Stimulated activated CD4-positive, alpha-beta T cell treated with anti-CD3 and anti-CD28 coated beads, Interleukin-15, amount 100 ng/mL, for 48 hours (primary cell): Measurements from ENCODE around the gene SLC22A23.

Experiments
- DNase-seq, 2 donors: peaks; one replicate each; pipeline ENCODE4 v3.0.0-alpha.2; 2020; ENCODE audit warnings: low read depth in 2 of 2

Gene SLC22A23

DNA sequence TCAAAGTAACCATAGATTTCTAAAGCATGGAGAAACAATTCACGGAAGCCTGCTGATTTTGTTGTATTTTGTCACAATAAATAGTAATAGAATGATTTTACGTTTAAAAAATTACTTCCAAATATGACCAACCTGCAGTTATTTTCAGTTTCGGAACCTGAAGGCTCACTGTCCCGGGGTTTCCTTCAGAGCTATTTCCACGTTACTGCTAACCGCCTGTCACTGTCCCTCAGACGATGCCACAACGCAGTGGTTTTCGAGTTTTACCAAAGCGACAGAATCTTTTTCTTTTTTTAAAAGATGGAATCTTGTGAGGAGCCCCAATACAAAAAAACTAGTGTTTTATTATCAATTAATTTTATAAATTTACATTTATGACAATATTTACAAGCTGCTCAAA, 157.6 kb downstream of the SLC22A23 start:
- no peak for DNase-seq

DNA sequence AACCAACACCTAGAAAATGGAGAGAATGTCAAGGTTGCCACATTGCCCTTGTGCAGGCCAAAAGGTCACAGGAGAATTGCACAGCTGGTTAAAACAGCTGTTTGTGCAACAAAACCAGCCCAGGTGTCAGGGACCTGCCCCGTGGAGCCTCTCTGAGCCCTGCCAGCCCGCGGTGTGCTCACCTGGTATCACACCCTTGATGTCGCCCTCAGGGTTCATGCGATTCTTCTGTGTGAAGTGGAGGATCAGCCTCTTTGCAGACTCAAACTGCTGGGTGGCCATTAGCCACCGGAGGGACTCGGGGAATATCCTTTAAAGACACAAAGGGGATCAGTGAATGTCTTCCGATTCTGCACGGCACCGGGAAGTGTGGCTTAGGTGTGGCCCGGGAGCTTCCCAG, 158.9 kb downstream of the SLC22A23 start:
- DNase-seq = no peak

GRCh38 chr6:3297006-3297405, 159.8 kb downstream of the SLC22A23 start:
- no peak for DNase-seq

DNA sequence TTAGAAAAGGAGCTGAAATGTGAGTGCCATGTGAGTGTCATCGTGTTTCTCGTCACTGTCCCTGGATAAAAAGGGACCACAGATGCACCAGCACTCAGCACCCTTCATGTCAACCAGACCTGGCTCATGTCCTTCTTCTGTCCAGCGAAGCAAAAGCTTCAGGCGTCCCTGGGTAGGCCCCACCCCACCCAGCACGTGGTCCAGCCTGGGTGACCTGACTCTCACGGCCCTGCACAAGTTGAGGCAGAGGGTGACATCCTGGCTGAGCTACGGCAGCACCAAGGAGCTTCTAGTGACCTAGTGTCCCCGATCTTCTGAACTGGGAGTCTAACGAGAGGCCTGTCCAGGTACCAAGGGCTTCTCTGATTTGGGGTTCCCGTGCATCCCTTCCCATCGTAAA, 160.3 kb downstream of the SLC22A23 start:
- no peak for DNase-seq

- DNase-seq = no peak
These were observed 160.8 kb downstream of the SLC22A23 start for GRCh38 chr6:3296078-3296477.

- no peak for DNase-seq
These were observed 161.7 kb downstream of the SLC22A23 start for GRCh38 chr6:3294921-3295871.

DNA sequence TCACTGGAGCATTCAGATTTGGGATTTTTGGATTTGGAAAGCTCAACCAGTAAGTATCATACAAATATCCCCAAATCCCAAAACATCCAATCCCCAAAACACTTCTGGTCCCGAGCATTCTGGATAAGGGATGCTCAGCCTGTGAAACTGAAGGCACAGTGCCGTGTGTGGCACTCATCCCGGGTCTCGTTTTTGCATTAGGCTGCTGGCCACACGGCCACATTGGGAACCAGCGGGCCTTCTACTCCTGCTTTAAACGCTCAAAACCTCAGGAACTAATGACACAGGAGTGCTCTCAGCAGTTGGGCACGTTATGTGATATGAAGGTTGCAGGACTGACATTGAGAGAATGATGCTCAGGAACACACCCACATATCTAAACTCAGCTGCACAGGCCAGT, 162.5 kb downstream of the SLC22A23 start:
- no peak for DNase-seq

GRCh38 chr6:3293271-3294155, 163.3 kb downstream of the SLC22A23 start:
- DNase-seq = no peak

DNA sequence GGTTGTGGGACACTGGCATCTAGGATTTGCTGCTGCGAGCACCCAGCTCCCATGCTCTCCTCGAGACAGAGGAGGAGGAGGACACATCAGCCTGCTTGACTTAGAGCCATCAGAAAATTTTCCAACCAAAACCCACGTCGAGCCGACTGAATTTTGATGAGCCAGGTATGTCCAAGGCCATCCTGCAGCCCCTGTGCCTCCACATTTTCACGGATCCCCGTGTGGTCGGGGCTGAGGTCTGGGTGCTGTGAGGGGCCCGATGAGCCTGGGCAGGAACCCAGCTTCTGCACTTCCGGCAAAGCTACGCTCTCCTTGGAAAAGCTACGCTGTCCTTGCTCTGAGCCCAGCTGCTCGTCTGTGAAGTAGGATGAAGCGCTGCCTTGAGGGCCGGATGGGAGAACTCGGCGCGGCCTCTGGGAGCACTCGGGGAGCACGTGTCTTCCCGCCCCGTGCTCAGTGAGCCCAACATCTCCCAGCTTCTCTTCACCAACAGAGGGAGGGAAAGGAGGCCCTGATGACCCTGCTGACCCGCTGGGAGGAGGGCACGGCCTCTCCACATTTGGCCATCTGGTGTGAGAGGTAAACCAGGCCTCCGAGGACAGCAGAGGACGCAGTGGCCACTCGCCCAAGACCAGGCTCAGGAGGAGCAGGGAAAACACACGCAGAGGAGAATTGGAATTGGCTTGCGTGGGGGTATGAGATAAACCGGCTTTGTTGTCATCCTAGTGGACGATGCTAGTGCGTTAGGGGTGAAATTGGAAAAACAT, 164.2 kb downstream of the SLC22A23 start:
- no peak for DNase-seq

- no peak for DNase-seq
These were observed 164.9 kb downstream of the SLC22A23 start for GRCh38 chr6:3291987-3292386.

GRCh38 chr6:3291346-3291745, 165.5 kb downstream of the SLC22A23 start:
- no peak for DNase-seq

DNA sequence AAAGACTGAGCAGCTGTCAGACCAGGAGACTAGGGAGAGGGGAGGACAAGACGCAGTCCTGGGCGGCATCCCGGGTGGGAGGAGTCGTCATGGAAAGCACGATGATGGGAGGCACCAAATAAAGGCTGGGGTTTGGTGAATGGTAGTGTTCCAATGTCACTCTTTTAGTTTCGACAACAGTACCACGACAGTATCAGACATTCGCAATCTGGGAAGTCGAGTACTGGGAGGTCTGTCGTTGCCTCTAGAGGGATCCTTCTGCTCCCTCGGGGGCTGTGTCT, 166.0 kb downstream of the SLC22A23 start:
- DNase-seq = no peak

DNA sequence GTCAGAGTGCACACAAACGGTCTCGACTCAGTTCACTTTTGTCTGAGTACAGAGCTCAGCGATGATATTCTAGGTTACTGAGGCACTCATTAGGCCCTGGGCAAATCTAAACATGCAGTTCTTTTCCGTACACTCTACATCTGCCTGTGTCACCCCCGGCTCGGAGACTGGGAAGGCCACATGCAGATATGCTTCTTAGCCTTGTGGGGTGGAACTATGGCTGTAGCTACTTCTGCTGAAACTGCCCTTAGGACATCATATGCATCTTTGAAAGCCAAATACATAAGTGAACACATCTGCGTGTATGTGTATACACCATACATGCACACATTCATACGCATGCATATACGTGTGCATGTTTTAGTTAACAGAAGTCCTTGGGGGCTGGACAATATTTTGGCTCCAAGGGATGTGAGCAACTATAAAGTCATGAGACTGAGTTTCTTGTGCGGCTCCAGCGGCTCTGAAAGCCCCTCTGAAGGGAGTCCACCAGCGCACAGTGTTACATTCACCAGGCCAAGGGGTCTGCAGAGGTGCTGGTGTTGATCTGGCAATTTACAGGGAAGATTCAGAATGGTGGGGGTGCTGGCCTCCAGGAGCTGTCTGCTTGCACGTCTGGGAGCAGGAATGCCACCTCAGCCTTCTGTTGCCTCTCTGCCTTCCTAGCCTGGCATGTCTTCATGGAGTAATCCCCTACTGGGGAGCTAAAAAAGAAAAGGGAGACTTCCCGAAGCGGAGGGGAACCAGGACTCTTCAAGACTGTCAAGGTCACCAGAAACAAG, 166.5 kb downstream of the SLC22A23 start:
- no peak for DNase-seq

GRCh38 chr6:3289664-3290055, 167.2 kb downstream of the SLC22A23 start:
- no peak for DNase-seq

GRCh38 chr6:3288711-3289663, 167.9 kb downstream of the SLC22A23 start:
- no peak for DNase-seq

DNA sequence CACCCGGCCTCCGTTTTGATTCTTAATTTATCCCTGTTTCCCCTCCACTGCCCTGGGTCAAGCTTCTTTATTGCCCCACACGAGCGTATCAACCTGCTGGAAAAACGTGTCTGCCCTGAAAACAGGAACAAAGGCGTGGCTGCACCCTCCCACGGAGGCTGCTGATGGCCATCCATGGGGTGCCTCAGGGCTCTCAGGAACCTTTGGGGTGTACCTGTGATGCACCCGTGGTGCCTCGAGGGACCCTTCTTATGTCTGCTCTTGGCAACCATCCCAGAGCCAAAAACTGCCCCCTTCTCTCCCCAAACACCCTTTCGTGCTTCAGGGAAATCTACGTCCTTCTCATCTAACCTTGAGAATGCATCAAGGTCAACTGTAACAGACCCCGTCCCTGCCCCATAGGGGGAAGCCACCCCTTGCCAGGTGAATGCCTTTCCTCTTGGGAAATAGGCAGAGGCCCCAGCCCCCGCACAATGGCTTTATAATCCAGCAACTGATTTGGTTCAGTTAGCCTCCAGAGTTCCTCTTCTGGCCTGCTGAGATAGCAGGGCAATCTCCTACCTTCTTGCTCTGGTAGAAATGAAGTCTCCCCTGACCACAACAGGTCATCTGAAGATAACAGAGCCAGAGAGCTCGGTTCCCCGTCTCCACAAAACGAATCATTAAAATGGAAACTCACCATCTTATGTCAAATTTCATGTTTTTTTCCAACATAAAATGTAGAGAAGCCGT, 168.7 kb downstream of the SLC22A23 start:
- DNase-seq = no peak

GRCh38 chr6:3287308-3287707, 169.5 kb downstream of the SLC22A23 start:
- no peak for DNase-seq

- no peak for DNase-seq
These were observed 170.1 kb downstream of the SLC22A23 start for GRCh38 chr6:3286641-3287171.

DNA sequence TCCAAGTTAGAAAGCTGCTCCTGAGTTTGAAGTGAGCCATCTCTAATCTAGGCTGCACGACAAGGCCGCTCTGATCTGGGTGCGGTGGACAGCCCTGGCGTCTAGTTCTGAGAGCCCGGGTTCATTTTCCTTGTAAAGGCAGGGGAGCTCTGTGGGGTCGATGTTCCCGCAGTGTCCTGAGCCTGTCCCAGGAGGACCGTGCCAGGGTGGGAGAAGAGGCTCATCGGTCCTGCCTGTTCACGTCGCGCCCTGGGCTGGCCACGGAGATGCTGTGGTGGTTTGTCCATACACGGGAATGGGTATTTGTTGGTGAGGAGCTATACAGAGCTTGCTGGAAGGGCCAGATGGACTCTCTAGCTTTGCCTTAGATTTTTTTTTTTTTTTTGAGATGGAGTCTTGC, 171.1 kb downstream of the SLC22A23 start:
- no peak for DNase-seq
